ENCODE measurements around the gene PHACTR3. TPM values are rescaled to one million over a fixed set of nuclear protein-coding genes. Genes with fewer than 3 reads are reported as not detected.

Gene PHACTR3
- total RNA-seq, 1 donor from 2014 or later = not detected

- intact Hi-C loops (cut with micrococcal nuclease) = no loop called here
Measured at GRCh38 chr20:59588236-59588855, 16.0 kb upstream of the PHACTR3 start.

DNA sequence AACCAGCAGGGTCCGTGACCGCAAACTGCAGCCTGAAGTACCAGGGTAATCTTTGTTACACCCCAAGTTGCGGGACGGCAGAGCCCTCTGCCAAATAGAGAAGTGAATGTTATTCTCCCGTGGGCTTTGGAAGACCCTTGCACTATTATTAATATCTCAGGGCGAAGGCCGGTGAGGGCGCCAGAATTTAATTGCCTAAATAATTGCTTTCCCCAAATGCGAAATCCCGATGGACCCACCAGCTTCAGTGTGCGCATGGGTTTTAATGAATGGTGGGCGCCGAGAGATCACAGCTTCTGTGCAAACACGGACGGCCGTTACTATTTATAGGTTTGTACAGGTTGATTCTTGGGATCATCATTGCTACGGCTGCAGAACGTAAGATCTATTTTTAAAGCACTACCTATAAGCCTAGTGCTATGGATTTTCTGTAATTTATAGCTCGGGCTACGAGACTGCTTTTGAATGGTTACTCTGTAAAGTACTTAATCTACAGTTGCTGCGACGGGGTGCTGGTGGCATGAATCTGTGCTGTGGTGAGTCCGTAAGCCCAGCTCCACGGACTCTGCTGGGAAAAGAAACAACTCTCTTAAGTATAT, 15.2 kb upstream of the PHACTR3 start:
- intact Hi-C loops (cut with micrococcal nuclease) = no loop called here

- intact Hi-C loops (cut with micrococcal nuclease) = no loop called here
Measured at GRCh38 chr20:59591061-59591460, 13.3 kb upstream of the PHACTR3 start.

DNA sequence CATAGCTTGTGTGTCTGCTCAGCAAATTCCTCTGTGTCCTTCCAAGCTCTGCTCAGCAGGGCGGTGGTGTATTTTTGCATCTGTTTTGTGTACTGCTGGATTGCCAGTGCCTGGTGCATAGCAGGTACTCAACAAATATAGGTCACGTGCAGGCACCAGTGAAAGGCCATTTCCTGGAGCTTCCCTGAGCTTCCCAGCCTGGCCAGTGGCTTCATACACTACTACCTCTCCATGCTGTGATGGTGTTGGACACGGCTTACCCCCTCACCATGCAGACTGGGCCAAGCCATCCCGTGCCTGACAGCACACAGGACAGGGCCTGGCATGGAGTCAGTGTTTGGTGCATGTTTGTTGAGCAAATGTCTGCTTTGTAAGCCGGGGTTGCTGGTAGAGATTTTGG, 7.7 kb upstream of the PHACTR3 start:
- intact Hi-C loops (cut with micrococcal nuclease) = no loop called here

GRCh38 chr20:59597240-59597639, 7.1 kb upstream of the PHACTR3 start:
- intact Hi-C loops (cut with micrococcal nuclease) = no loop called here

- intact Hi-C loops (cut with micrococcal nuclease) = no loop called here
Measured at GRCh38 chr20:59598625-59599310, 5.6 kb upstream of the PHACTR3 start.

- intact Hi-C loops (cut with micrococcal nuclease) = no loop called here
Measured at GRCh38 chr20:59599941-59600340, 4.4 kb upstream of the PHACTR3 start.

GRCh38 chr20:59600472-59600871, 3.9 kb upstream of the PHACTR3 start:
- intact Hi-C loops (cut with micrococcal nuclease) = no loop called here

DNA sequence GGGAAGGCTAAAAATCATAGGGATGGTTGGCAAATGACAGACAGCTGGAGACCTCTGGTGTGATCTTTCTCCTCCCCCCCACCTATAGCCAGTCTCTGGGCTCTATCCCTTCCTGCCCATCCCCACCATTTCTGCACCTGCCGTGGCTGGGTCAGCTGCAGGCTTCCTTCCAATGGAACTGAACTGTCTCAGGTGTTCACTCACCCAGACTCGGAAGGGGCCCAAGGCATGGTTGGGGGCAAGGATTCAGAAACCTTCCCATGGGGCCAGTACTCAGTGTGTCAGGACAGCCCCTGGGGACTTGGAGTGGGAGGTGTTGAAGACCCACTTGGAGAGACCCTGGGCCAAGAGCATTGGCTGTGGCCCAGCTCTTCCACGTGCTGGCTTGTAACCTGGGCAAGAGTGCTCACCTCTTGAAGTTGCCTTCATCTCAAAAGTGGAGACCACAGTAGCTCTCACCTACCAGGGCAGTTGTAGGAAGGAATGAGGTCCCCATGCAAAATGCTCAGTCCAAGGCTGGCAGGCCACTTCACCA, 1.7 kb upstream of the PHACTR3 start:
- intact Hi-C loops (cut with micrococcal nuclease) = no loop called here

DNA sequence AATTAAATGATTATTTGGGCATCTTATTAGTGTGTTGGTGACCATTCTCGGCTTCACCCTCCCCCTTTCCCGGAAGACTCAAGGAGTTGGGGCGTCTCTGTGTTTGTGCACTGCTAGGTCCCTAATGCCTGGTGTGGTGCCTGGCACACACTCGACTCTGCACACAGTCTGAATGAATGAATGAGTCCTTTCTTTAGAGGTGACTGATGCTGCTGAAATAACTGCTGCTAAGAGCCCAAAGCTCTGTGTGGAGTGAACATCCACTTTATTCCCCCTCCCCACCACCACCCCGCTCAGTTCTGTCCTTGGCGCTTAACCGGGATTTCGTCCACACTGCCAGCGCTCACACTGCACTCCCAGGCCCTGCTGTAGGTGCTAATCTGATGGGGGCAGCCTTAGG, 1.2 kb upstream of the PHACTR3 start:
- intact Hi-C loops (cut with micrococcal nuclease) = no loop called here

DNA sequence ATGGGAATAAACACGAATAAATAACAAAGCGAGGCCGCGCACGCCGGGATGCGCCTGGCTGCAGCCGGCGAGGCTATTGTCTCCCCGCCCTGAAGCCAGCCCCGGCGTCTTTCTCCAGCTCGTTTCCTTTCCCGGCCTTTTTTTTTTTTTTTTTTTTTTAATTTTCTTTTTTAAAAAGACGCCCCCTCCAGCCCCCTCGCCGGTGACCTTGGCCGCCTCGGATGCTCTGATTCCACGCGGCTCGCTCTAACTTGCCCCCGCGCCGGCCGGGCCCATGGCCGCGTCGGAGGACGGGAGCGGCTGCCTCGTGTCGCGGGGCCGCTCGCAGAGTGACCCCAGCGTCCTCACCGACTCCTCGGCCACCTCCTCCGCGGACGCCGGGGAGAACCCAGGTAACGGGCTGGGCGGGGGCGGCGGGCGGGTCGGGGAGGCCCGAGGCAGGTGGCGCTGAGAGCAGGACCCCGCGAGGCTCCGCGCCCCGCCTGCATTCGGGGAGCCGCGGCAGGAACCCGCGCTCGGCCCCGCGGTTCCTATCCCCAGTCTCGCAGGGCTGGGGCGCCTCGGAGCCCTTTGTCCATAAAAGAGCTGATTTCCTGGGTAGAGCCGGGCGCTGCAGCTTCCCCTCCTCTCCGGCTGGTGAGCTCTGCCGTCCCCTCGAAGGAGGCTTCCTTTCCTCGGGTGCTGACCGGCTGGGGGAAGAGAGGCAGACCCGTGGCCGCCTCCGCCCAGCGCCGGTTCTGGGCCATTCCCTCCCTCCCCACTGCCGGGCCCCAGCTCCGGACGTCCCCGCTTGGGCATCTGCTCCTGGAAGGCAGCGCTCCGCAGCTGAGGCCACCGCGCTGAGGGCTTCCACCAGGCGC, 631 bp downstream of the PHACTR3 start:
- intact Hi-C loops (cut with micrococcal nuclease) = no loop called here

GRCh38 chr20:59605601-59606364, 1.4 kb downstream of the PHACTR3 start:
- intact Hi-C loops (cut with micrococcal nuclease) = no loop called here

DNA sequence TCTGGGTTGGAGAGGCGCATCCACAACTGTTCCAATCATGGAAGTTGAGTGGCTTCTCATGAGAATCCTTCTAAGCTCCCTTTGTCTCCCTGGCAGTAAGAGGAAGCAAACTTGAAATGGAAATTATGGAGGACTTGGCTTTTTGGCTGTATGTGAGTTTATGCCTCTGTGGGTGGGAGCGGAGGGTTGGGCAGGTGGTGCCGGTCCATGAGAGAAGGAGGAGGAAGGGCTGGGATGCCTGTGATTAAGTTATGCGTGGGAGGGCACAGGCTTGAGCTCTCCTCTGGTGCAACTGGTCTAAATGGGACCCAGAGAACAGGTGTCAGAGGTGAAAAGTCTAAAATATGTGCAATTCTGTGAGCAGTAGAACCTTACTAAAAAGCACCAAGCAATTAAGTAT, 2.2 kb downstream of the PHACTR3 start:
- intact Hi-C loops (cut with micrococcal nuclease) = no loop called here

- intact Hi-C loops (cut with micrococcal nuclease) = no loop called here
Measured at GRCh38 chr20:59608396-59608795, 4.1 kb downstream of the PHACTR3 start.

DNA sequence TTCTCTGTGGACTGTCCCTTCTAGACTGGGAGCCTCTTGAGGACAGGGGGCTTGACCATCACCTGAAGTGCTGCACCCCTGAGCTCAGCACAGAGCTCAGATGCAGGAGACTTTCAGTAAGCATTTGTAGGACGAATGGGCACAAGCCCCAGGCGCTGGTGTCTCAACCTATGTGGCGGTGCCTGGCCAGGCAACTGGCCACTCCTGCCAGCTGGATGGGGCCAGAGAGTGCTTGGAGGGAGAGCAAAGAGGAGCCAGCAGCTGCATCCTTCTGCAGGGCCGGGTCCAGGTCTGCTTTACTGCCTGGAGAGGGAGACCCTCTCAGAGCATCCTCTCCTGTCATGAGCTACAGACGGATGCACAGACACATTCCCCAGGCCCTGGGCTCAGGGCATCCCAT, 4.5 kb downstream of the PHACTR3 start:
- intact Hi-C loops (cut with micrococcal nuclease) = no loop called here

GRCh38 chr20:59611286-59611685, 6.9 kb downstream of the PHACTR3 start:
- intact Hi-C loops (cut with micrococcal nuclease) = no loop called here

GRCh38 chr20:59613861-59614260, 9.5 kb downstream of the PHACTR3 start:
- intact Hi-C loops (cut with micrococcal nuclease) = no loop called here

DNA sequence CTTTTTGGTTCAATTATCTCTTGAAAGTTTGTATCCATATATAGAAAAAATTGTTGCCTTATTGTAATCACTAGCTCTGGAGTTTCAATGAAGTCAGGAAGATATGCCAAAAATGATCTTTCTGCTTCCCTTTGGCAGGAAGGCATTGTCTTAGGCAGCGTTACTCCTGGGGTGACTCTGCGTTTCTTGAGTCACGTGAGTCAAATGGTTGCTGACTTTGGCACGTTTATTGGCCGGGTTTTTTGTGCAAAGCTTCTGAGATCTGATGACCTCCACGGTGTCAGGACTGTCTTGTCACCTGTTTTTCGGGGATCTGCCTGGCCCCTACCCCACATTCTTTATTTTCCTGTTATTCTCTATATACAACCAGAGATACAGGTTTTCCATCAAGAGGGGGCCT, 10.4 kb downstream of the PHACTR3 start:
- intact Hi-C loops (cut with micrococcal nuclease) = no loop called here

GRCh38 chr20:59616306-59616705, 12.0 kb downstream of the PHACTR3 start:
- intact Hi-C loops (cut with micrococcal nuclease) = no loop called here

DNA sequence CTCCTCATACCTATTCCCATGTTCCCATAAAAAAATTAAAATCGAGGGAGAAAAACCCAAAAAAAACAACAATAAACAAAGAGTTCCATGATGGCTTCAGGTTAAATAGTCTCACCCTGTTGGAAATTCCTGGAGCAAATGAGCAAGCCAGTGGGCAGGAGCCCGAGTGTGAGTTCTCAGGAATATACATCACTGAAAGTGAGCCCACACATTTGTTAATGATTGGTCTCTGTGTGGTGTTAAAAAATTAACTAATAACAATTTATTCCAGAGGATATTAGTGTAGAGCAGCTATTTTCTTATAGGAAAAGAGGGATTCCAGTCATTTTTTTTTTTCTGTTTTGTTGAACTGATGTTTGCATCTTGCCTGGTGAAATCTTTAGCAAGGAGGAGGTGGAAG, 12.9 kb downstream of the PHACTR3 start:
- intact Hi-C loops (cut with micrococcal nuclease) = no loop called here

DNA sequence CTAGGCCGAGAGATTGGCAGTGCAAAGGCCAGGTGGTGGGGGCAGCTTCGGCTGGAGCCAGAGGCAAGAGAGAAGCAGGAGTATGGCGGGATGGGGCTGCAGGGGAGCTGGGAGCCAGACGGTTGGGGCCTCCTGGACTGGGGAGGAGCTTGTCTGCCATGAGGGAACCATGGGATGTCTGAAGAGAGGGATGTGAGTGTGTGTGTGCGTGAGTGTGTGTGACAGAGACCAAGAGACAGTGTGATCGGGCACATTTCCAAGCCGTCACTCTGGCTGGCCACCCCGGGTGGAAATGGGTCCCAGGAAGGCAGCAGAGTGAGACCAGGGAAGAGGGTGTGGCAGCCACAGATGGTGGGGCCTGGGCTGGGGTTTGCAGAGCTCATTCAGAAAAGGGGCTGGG, 13.8 kb downstream of the PHACTR3 start:
- intact Hi-C loops (cut with micrococcal nuclease) = no loop called here

Data from T-helper 2 cell treated with Interferon-gamma antibody and Interleukin-4, amounts not matched to agents 100 ng/mL and 5 ng/mL, for 36 hours (primary cell).